G401.6 (cell line): ENCODE data around the gene RBMS1.

Source experiments
- FAIRE-seq: peaks from 2 replicates; lab custom pipeline; 2012; peaks lifted over from hg19 to GRCh38; lab: Jason Lieb, UNC

Gene RBMS1

DNA sequence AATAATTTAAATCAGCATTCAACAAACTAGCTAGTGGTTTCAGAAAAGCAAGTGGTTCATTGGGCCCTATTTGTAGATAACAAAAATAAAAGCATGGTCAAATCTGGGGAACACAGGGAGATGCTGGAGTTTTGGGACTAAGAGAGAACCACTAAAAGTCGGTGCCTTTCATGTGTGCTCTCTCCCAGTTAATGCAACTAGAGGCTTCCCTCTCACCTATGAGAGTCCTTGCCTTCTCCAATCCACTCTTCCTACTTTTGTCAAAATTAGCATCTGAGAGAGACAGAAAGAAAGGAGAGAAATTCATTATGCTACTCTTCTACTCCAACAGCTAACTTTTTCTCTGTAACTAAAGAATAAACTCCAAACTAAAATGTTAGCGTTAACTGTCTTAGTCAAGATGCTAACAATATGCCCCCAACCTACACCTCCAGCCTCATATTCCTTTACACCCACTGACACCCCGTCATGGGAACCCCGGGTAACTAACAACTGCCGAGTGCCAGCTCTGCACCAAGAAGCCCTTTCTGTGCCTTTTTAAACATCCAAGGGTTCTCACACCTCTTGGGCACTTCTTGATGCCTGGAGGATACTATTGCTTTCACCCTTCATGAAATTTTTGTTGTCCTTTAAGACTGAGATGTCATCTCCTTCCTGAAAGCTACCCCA is 133.4 kb downstream of the RBMS1 start:
- no peak for FAIRE-seq

DNA sequence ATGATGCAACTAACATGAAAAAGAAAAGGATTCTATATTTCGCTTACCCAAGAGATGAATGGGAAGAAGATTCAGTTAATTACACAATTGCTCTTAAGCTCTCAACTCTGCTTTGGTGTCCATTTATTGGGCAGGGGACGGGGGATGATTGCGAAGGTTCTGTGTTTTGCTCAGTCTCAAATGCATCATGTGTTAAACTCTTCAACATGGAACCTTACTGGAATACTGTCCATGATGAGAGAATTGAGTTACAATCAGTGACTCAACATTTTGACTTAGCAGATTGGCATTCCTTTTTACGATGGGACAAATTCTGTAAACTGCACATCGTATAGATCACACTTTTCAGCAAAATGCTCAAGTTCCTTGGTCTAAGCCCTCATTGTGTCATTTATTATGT is 135.6 kb downstream of the RBMS1 start:
- no peak for FAIRE-seq

DNA sequence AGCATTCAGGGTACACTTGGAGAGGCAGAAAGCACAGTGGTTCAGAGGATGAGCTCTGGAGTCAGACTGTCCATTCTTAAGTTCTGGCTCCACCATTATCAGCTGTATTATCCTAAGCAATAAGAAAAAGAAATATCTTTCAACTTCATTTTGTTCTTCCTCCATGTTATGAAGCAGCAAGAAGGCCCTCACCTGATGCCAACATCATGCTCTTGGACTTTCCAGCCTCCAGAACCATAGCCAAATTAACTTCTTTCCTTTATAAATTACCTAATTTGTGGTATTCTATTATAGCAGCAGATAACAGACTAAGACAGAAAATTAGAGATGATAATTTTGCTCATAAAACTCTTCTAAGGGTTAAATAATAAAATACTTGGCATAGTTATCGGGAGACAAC is 137.1 kb downstream of the RBMS1 start:
- no peak for FAIRE-seq

DNA sequence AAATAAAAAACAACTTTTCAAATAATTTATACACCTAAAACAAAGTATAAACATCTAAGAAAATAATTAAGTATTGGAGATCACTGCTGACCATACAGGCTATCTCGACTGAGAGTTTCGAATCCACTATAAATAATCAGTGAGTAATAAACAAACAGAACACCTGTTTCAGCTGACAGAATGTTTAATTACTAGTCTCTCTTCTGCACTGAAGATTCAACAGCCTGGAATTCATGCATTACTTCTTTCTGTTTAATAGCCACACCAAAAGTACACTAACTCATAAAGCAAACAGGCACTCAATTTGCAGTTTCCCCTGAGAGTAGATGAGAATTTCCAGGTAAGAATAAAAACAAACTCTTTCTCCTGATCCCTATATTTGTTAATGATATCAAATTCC is 138.5 kb downstream of the RBMS1 start:
- FAIRE-seq = no peak

- no peak for FAIRE-seq
Measured at GRCh38 chr2:160354677-160355076, 138.9 kb downstream of the RBMS1 start.

DNA sequence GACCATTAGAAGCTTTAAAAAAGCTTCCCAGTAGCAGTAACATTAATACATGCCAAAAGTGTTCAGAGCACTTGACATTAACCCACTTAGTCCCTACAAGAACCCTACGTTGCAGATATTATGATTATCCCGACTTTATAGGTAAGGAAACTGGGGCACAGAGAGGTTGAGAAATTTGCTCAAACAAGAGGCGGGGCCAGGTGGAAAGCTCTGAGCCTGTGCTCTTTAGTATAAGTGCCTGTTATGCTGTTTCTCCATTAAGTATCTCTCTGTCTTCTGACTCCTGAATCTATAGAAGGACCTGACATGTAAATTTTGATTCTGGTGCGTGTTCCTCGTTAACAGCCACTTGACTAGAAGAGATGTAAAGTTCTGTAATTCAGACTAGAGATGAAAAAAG is 139.8 kb downstream of the RBMS1 start:
- no peak for FAIRE-seq

- peak; percentile 37 for FAIRE-seq
Measured at GRCh38 chr2:160353166-160353565, 140.4 kb downstream of the RBMS1 start.

- FAIRE-seq = no peak
Measured at GRCh38 chr2:160352500-160352899, 141.1 kb downstream of the RBMS1 start.

DNA sequence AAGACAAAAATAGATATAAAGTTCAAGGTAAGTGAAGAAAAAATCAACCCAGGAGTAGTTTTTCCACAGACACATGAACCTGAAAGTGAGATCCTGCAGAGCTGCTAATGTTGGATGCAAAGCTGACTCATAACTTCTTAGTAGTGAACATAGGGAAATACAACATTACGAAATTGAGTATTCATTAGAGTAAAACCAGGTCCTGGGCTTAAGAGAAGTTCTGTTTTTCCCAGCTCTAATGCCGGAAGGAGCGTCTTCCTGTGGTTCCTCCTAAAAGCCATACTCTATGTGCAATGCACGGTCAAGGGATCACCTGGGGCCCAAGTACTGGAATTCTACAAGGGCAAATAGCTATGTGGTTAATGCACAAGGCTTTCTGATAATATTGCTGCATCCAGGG is 141.7 kb downstream of the RBMS1 start:
- no peak for FAIRE-seq

DNA sequence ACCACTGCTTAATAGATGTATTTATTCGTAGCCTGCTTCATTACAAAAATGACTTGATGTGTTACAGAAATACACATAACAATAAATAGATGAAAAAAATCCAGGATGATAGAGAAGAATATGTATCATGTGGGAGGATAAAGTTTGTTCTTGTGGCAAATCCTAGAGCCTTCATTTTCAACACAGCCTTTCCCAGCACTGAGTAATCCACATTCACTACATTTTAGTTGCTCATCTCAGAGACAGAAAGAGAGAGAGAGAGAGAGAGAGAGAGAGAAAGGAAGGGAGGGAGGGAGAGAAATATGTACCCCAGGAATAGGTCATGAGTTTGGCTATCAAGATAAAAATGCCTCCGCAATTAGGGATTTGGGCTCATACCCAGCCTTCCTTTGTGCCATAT is 144.3 kb downstream of the RBMS1 start:
- no peak for FAIRE-seq

DNA sequence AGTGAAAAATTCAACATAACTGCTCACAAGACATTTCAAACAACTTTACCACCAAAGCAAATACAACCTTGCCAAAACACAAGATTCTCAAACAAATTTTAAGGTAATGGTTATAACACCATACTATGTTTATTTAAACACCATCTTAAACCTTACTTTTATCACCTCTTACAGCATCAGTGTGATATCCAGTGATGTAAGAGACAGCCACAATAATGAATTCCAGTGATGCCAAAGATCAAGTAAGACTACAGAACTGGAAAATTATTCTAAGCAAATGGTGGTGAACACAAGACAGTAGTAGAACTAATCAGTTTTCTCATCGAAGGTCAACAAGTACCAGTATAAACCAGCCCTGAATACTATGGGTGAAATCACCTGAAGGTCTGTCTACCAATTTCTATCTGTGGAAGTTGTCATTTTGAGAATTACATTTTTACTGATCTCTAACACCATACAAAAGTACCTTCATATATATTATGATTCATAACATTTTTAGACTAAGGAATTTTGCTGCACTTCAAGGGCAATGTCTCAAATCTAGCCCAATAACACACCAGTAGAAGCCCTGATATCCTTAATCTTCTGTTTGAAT is 146.2 kb downstream of the RBMS1 start:
- no peak for FAIRE-seq

DNA sequence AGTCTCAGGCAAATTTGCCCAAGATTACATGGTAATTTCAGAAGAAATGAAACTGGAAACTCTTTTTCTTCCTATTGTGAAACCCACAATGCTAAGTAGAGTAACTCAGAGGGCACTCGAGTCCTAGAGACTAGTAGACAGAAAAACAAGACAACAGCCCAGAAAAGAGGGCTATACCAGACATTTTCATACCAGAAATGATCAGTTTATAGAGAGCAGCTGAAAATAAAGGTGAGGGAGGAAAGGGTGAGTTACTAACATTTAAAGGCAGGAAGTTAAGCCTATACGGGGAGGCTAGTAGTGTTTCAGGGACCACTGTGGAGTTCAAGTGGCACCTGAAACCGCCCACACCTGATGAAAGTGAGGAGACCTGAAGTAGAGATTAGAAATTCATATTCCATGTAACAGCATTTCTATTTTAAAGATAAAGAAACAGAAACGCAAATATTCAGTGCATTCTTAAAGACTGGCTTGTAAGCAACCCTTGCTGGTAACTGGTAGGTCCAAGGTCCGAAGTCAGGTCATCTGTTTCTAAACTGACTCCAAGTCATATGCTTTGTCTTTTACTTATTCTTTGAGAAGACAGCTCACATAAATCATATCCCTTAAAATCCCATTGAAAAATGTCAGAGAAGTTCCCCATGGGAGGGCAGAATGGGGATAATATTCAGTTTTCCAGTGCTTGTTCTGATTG is 148.4 kb downstream of the RBMS1 start:
- FAIRE-seq = no peak

- no peak for FAIRE-seq
Measured at GRCh38 chr2:160343404-160343803, 150.2 kb downstream of the RBMS1 start.

DNA sequence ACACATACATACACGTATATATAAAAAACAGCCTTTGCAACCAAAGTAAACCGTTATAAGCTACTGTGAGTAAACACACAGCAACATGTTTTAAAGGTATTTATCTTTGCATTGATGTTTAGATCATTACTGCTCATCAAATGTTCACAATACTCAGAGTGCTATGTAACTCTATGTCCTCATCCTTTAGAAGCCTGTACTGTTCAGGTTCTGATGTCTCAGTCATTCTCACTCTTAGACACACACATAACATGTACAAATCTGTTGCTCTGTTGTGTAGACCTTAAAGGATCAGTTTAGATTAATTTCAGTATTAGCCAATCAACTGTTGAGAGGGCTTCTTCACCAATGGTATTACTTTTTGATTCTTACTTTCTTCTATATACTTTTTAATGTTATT is 153.9 kb downstream of the RBMS1 start:
- FAIRE-seq = no peak

- no peak for FAIRE-seq
Measured at GRCh38 chr2:160338901-160339685, 154.5 kb downstream of the RBMS1 start.

- FAIRE-seq = no peak
Measured at GRCh38 chr2:160337728-160338127, 155.9 kb downstream of the RBMS1 start.

DNA sequence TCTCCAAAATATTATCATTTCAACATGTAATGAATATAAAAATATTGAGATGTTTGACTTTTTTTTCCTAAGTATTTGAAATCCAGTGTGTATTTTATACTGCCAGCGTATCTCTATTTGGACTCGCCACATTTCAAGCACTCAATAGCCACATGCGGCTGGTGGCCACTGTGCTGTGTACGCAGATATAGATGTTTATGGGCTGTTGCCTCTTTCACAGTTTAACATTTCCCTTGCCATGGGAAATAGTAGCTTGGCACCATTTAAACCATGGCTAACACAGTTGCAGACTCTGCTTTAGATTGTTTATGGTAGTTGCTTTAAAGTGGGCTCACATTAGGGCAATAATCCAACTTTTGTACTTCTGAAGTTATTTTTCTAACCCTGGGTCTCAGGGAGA is 157.0 kb downstream of the RBMS1 start:
- FAIRE-seq = no peak

- no peak for FAIRE-seq
Measured at GRCh38 chr2:160336105-160336504, 157.5 kb downstream of the RBMS1 start.

GRCh38 chr2:160335441-160335840 is 158.2 kb downstream of the RBMS1 start:
- FAIRE-seq = no peak

- FAIRE-seq = no peak
Measured at GRCh38 chr2:160334028-160334741, 159.4 kb downstream of the RBMS1 start.

DNA sequence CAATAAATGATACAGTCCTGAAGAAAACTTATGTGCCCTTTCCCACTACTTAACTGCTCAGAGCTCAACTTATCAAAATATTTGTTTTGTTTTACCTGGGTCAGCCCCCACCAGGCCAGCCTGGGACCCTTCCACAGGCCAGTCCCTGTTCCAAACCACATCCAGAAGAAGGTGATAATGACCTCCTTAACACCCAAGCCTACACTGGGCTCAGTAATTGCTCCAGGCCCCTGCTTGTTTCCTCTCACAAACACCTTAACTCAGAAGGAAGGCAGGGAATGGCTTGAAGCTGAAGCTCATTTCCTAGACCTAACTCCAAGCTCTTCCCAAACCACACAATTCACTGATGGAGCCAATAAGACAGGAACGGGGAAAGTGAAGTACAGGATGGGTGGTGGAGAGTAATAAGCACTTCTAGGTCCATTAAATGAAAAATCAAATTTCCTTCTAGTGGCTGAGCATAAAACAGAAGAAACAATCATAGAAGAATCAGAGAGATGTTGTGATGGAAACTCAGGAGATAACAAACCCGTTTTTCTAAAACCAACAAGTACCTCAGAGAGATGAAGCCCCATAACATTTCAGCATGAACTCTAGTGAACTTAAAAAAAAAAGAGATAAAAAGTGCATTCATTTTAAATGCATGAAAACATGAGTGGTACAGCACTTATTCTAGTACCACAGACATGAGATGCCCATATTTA is 160.1 kb downstream of the RBMS1 start:
- FAIRE-seq = no peak

DNA sequence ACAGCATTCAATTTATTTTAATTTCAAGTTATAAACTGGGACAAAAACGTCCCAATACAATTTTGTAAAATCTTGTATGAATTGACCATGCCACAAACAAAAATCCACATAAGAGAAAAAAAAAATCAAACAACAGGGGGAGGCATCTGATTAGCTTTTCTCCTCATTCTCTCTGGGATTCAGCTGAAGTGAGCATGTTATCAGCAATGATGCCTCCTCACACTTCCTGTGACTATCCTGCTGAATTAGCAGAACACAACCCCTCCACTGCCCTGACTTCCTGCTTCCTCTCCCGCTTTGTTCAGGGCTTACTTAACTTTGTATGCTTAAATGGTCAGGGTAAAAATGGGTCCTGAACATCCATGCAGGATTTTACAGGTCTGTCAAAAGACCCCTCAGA is 161.3 kb downstream of the RBMS1 start:
- no peak for FAIRE-seq
